GM12878 (cell line): ENCODE results near the gene GAL3ST2.

Experiments
- CREM ChIP-seq: IDR thresholded peaks from 2 replicates; pipeline ENCODE4 v1.6.1; 2014; ENCODE audit warnings: antibody characterized with exemption, low read depth
- CTCF ChIP-seq, 3 experiments: IDR thresholded peaks in 2 of 3; conservative IDR thresholded peaks in 1 of 3; 2 replicates each; pipeline ENCODE4 v1.5.1; 2011; ENCODE audit warnings: low read depth in 3 of 3, low read length in 3 of 3, mild to moderate bottlenecking in 3 of 3, control low read depth in 2 of 3, moderate library complexity in 2 of 3, inconsistent platforms in 1 of 3, mixed read lengths in 1 of 3; ENCODE audit not compliant: control insufficient read depth in 2 of 3, insufficient read depth in 1 of 3; ENCODE audit errors: extremely low read depth in 1 of 3
- NFYB ChIP-seq: IDR thresholded peaks from 2 replicates; pipeline ENCODE4 v1.6.1; 2011; ENCODE audit warnings: low read depth, mild to moderate bottlenecking, low read length, improper control_type of control experiment, moderate library complexity; ENCODE audit not compliant: insufficient read depth
- RELA ChIP-seq: fragments of 450-650 bp; IDR thresholded peaks from 2 replicates; pipeline ENCODE4 v1.8.0; 2014; ENCODE audit warnings: borderline replicate concordance; ENCODE audit not compliant: partially characterized antibody
- RFX5 ChIP-seq: IDR thresholded peaks from 2 replicates; pipeline ENCODE4 v1.6.1; 2011; ENCODE audit warnings: low read depth, low read length, improper control_type of control experiment

- no peak for TF ChIP-seq NFYB
- TF ChIP-seq CTCF (IDR thresholded peaks at IDR 0.05 in 2 of 3, conservative IDR thresholded peaks at IDR 0.05 in 1 of 3; ENCODE audit: control insufficient read depth in 2 of 3, extremely low read depth in 1 of 3, insufficient read depth in 1 of 3, low read depth in 3 of 3, low read length in 3 of 3) = no peak
- no peak for TF ChIP-seq CREM
- no peak for TF ChIP-seq RELA
- no peak for TF ChIP-seq RFX5
Observed at GRCh38 chr2:241788135-241788534, 11.5 kb downstream of the GAL3ST2 start.
